ENCODE results near the gene IRF2BPL. TPM values are rescaled to one million over a fixed set of nuclear protein-coding genes. Genes with fewer than 3 reads are reported as not detected.
A peak's percentile ranks its signal among the peaks of the same experiment; 100 is the strongest.

Gene IRF2BPL
- total and polyA plus RNA-seq, 2 of the 4 experiments (the other 2 are of a cell fraction) = 6.3 to 14.5 TPM

DNA sequence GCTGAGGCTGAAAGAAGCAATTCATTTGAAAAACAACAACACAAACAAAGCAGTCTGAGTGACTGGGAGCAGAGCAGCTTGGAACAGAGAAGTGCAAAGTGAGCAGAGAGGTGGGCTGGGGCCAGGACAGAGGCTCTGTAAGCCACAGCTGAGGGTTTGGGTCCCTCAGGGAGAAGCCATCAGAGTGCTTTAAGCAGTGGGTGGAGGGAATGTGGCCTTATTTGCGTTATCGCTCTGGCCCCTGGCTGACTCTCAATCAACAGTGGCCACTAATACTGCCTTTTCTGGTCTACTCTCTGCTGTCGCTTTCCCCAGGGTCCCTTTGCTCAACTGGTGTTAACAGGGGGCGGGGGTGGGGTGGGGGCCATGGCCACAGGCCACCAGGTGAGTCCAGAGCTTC lies 44.2 kb downstream of the IRF2BPL start:
- ChIA-PET CTCF (interaction anchor here (0.6 kb wide), 1 partner anchor 68 kb away, joined by 3 read pairs; no protein-coding TSS in a partner anchor), POLR2A (ENCODE audit: unreplicated experiment) (no interaction called here)
- in situ Hi-C loops (cut with MboI; ENCODE audit: low sequenced_read_pairs) (no loop called here), dilution Hi-C loops (cut with HindIII; ENCODE audit: low sequenced_read_pairs, unreplicated experiment) (no loop called here), intact Hi-C loops (cut with micrococcal nuclease) (no loop called here)
- no peak for TF ChIP-seq FOS (IDR thresholded peaks at IDR 0.05; ENCODE audit: low read depth, low read length)
- TF ChIP-seq NFE2L2 (IDR thresholded peaks at IDR 0.05; ENCODE audit: low read depth, low read length) = no peak
- Histone ChIP-seq H3K9me3 (ENCODE audit: control insufficient read depth, insufficient read depth, low read length) (peaks cover 4% of the 10 kb centered on the region), H3K9me1 (ENCODE audit: insufficient read depth, low read length) (peaks cover 10% of the 10 kb centered on the region), H2BK120ac (ENCODE audit: low read depth, low read length) (no peak overlapping the region; the same call in 1 of the 2 replicates), H3K9ac (ENCODE audit: low read depth, low read length) (no peak overlapping the region), H4K5ac (ENCODE audit: low read depth, low read length) (peak overlapping the region; percentile 33; the same call in 1 of the 2 replicates), H3K36me3 (ENCODE audit: control insufficient read depth, insufficient read depth, low read length) (no peaks in the 10 kb centered on the region), H3K18ac (ENCODE audit: low read depth, low read length) (no peak overlapping the region), H3K27me3 (ENCODE audit: control insufficient read depth, insufficient read depth, low read length) (no peaks in the 10 kb centered on the region), H4K8ac (ENCODE audit: low read depth in 2 of 2, low read length in 2 of 2) (no peak overlapping the region), H3K56ac (ENCODE audit: extremely low read depth, insufficient read depth, low read length) (no peak overlapping the region), H2BK5ac (ENCODE audit: low read depth, low read length, poor library complexity, severe bottlenecking) (no peak overlapping the region), H4K20me1 (ENCODE audit: insufficient read depth, low read length) (no peaks in the 10 kb centered on the region), H3K4me3 (ENCODE audit: insufficient read depth, low read depth, low read length) (no peak overlapping the region), H3K23ac (ENCODE audit: low read depth, low read length) (peak overlapping the region; percentile 45; the same call in 1 of the 2 replicates), H4K91ac (ENCODE audit: insufficient read depth, low read depth, low read length) (no peak overlapping the region), H2AK5ac (ENCODE audit: low read depth, low read length) (no peak overlapping the region), H2AK9ac (replicated peaks; ENCODE audit: low read depth, low read length, poor library complexity) (no peak overlapping the region), H3K27ac (ENCODE audit: insufficient read depth, low read length) (no peak overlapping the region), H3K79me1 (ENCODE audit: low read depth in 1 of 2, low read length in 2 of 2) (no peaks in the 10 kb centered on the region), H3K14ac (replicated peaks; ENCODE audit: low read depth, low read length) (no peak overlapping the region), H2BK15ac (ENCODE audit: low read depth, low read length) (no peak overlapping the region), H2BK20ac (ENCODE audit: low read depth, low read length) (no peak overlapping the region), H3K4me2 (ENCODE audit: low read depth, low read length) (no peak overlapping the region), H3K4ac (ENCODE audit: low read depth, low read length) (0 out of 2 replicates have a peak overlapping the region, but pooled peaks have one; percentile 34), H3K4me1 (ENCODE audit: control insufficient read depth, insufficient read depth, low read length) (peaks cover 14% of the 10 kb centered on the region), H2AFZ (replicated peaks; ENCODE audit: low read length, poor library complexity) (no peak overlapping the region)
- ATAC-seq (ENCODE audit: low read depth) (no peak), DNase-seq (no peak)
- no TSS peak for BruUV-seq (replicated peaks)
- WGBS, 2 experiments (ENCODE audit: extremely low coverage in 2 of 2, insufficient read length in 1 of 2) = no CpG with 5 or more reads among the region's 4 CpGs

Data from IMR-90 (cell line).